HTERT RPE-1 (cell line): ENCODE data around the gene PBX2.
"Not testable (repeated sequence)": the region's sequence is repeated elsewhere in the genome, so short reads cannot be mapped to it uniquely, and the experiment has no call there.

Experiments
- in situ Hi-C: fragments of 300-500 bp; cut with MboI; formaldehyde crosslinking; loops from 4 replicates; pipeline ENCODE4 v1.14.3; 2020; ENCODE audit warnings: low sequenced_read_pairs

PBX2 gene

GRCh38 chr6:32187725-32188380 is 2.1 kb downstream of the PBX2 start:
- in situ Hi-C loops: not testable (repeated sequence)

DNA sequence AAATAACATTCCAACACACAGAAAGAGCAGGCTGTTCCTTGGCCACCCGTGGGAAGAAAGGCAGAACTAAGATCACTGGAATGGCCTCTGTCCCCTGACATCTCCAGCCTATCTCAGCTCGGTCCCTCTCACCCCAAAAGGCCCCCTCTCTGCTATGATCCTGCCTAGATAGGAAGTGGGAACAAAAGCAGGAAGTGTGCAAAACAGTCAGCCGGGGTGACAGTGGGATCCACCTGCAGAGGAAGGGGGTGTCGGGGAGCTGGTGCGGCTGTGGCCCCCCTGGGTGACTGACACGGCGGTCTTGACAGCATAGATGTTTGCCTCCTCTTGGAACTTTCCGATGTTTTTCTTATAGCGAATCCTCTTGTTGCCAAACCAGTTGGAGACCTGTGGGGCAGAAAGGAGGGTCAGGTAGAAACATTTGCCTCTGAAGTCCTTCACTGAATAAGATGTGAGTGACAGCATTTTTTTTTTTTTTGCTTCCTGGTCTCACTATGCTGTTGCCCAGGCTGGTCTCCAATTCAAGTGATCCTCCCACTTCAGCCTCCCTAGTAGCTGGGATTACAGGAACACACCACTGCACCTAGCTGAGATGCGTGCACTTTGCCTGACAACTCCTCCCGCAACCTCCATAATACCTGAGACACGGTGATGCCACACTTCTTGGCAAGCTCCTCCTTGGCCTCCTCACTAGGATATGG is 2.8 kb downstream of the PBX2 start:
- in situ Hi-C loops: no loop called here

GRCh38 chr6:32186151-32186840 is 3.7 kb downstream of the PBX2 start:
- in situ Hi-C loops: not testable (repeated sequence)

GRCh38 chr6:32185681-32186131 is 4.3 kb downstream of the PBX2 start:
- in situ Hi-C loops: not testable (repeated sequence)

- in situ Hi-C loops: no loop called here
Observed at GRCh38 chr6:32184084-32184640, 5.8 kb downstream of the PBX2 start, which contains the start of gene AGER. TSS of gene AGER (minus strand) at chr6:32184253. CDS start at chr6:32184222, 31 bp downstream.

DNA sequence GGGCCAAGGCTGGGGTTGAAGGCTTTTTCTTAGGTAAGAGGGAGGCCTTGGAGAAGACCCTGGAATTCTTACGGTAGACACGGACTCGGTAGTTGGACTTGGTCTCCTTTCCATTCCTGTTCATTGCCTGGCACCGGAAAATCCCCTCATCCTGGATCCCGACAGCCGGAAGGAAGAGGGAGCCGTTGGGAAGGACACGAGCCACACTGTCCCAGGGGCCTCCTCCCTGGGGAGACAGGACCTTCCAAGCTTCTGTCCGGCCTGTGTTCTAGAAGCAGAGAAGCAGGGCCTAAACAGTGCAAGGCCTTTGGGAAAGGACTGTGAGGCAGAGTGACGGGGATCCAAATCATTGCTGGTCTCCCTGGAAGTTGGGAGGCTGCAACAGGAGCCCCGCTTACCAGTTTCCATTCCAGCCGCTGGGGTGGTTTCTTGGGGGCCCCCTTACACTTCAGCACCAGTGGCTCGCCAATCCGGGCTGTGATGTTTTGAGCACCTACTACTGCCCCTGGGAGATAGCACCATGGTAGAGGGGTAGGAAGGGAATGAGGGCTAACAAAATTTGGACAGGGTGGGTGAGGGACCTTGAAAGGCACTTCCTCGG is 6.4 kb downstream of the PBX2 start:
- in situ Hi-C loops: no loop called here

- in situ Hi-C loops: no loop called here
Observed at GRCh38 chr6:32183030-32183429, 7.0 kb downstream of the PBX2 start.

DNA sequence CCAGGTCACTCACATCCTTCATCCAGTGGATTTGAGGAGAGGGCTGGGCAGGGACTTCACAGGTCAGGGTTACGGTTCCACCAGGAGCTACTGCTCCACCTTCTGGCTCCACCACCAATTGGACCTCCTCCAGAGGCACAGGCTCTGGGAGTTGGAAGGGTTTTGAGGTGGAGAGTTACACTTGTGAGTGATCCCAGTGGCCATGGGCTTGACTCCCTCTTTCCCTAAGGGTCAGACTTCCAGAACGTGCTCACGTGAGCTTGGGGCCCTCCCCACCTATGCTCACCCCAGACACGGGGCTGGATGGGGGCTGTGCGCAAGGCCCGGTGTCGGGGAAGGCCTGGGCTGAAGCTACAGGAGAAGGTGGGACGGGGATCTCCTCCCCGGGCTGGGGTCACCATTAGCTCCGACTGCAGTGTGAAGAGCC is 7.4 kb downstream of the PBX2 start:
- in situ Hi-C loops: no loop called here

DNA sequence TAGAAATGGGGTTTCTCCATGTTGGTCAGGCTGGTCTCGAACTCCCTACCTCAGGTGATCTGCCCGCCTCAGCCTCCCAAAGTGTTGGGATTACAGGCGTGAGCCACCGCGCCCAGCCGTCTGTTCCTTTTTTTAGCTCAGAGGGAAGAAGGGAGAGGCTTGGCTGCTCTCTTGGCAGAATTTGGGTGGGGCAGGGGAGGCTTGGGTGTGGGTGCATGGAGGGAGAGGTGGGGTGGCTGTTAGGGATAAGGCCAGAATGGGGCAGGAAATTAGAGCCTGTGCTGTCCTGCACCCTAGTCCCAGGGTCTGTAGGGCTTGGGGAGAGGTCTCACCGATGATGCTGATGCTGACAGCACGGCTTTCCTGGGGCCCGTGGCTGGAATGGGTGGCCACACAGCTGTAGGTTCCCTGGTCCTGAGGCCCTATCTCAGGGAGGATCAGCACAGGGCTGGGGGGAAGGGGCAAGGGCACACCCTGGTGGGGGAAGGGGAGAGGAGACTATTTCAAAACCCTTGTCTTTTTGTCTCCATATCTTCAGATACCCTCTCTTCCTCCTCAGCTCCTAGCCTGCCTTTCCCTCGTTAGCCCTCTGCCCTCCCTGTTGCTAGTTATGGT is 8.0 kb downstream of the PBX2 start:
- in situ Hi-C loops: no loop called here

DNA sequence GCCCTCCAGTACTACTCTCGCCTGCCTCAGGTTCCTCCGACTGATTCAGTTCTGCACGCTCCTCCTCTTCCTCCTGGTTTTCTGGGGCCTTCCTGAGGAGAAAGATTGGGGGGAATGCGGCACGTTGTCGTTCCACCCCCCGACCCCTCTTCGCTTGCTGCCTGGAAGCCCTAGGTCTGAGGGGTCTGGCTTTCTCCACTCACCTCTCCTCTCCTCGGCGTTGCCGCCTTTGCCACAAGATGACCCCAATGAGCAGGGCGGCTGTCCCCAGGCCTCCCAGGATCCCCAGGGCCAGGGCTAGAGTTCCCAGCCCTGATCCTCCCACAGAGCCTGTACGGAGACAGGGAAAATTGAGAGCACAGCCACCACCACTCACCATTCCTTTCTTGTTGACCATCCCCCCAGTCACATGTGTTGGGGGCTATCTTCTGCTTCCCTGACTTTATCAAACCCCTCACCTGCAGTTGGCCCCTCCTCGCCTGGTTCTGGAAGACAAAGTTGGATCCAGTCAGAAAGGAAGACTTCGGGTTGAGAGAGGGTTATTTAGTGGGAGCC is 8.8 kb downstream of the PBX2 start:
- in situ Hi-C loops: no loop called here

GRCh38 chr6:32179766-32180405 is 10.1 kb downstream of the PBX2 start:
- in situ Hi-C loops: no loop called here

DNA sequence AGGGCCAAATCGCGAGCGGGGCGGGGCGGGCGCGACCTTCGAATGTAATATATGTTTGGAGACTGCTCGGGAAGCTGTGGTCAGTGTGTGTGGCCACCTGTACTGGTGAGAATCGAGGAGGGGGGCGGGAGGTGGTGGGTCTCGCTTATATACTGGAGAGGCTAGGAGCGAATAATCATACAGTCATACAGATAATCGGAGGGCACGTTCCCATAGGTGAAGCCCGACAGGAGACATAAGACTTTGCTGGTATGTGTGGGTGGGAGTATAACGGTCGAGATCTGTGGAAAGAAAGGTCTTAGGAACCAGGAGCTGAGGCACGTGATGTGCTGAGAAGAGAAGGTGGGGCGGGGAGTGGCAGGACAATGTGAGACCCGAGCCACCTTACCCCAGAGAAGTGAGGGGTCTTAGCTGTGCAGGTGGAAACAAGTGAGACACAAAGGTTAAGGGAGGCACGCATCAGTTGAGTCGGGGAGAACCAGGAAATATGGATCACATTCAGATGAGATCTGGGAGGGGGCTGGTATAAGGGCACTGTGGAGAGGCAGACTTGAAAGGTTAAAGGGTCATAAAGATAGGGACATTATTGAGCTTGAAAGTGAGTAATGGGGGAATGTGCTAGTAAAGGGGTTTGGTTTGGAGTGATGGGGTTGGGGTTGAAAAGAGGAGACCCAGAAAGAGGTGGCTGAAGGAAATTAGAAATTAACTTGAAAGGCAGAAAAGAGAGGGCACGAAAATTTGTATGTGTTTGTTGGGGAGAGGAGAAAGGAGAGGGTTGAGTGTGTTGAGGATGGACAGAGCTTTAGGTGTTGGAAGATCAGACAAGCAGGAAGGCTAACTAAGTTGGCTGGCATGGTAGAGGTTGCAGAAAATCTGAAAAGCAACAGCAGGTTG is 11.2 kb downstream of the PBX2 start:
- in situ Hi-C loops: no loop called here

DNA sequence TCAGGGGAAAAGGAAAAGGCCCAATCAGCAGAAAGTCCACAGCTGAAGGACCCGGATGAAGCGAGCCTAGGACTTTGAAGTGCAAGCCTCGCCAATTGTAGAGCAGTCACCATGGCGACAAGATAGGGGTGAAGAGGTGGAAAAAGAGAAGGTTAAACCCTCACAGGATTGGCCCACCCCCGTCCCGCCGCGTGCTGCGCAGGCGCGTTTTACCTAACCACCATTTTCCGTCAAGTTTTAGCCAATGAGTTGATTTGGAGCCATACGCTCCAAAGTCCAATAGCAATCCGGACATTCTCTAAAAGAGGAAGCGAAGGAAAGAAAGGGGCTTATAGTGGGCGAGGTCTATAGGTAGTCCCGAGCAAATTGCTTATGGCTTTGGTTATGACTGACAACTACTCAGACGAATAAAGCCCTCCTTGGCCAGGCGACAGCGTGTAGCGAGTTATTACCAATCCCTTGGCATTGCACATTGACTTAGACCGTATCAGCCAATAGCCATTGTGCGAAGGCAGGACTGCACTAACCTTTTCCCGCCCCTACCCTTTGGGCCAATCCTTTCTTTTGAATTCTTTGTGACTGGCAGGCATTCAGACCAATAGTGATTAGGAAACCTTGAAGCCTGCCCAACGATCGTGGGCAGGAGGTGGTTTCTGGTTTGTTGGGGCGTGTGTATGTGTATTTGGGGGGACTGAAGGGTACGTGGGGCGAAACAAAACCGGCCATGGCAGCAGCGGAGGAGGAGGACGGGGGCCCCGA is 12.0 kb downstream of the PBX2 start, which contains the start of gene RNF5:
RNF5 (plus strand) TSS at position 618 of the 759 bp plus-strand sequence; CDS start at position 725, 107 bp downstream.
- in situ Hi-C loops: no loop called here

DNA sequence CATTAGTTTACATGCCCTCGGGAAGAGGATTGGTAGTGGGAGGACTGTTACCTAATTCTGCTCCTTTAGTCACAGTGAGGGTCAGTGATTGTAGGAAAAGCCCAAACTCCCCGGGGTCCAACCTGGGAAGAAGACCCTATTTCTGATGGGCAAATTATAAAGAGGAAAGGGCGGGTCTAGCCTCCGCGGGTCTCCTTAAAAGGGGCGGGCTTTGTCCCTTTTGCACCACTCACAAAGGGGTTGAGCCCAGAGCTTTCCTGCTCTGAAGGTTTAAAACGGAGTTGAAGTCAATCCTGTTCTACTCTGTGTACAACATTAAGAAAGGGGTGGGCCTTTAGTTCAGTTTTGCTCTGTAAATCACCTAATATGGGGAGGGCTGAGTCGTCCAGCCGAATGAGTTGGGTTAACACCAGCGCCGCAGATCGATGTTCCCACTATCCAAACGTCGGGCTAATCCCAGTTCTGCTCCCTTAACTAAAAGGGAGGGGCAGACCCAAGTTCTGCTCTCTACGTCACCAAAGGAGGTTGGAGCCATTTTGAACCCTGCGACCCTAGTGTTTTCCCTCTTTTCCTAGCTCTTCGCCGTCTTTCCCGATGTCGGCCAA is 12.7 kb downstream of the PBX2 start:
- in situ Hi-C loops: no loop called here

DNA sequence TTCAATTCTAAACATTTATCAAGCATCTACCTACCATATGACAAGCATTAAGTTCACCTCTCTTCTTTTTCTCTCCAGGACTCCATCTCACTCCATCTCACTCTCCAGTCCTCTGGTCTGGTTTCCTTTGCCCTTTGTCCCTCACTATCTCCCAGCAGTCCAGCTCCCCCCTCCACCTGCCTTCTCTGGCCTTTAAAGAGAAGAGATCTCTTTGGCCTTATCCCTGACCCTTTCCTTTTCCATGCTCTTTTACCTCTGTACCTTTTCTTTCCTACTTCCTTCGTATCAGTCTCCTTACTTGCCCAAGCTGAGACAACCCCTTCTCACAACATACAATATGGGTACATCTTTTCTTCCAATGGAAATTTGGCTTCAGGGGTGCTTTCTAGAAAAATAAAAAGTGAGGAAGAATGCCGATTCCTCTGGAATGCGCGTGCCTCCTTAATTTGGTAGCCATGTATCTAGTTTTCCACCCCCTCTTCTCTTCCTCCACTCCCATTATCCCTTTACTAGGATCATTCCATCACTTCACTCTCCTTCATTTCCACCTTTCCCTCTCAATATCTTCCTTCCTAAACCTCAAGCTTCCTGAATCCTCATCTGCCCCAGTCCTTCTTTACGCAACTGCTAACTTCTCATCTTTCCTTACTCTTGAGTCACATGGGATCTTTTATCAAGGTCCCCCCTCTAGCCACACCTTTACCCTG is 13.4 kb downstream of the PBX2 start:
- in situ Hi-C loops: no loop called here

DNA sequence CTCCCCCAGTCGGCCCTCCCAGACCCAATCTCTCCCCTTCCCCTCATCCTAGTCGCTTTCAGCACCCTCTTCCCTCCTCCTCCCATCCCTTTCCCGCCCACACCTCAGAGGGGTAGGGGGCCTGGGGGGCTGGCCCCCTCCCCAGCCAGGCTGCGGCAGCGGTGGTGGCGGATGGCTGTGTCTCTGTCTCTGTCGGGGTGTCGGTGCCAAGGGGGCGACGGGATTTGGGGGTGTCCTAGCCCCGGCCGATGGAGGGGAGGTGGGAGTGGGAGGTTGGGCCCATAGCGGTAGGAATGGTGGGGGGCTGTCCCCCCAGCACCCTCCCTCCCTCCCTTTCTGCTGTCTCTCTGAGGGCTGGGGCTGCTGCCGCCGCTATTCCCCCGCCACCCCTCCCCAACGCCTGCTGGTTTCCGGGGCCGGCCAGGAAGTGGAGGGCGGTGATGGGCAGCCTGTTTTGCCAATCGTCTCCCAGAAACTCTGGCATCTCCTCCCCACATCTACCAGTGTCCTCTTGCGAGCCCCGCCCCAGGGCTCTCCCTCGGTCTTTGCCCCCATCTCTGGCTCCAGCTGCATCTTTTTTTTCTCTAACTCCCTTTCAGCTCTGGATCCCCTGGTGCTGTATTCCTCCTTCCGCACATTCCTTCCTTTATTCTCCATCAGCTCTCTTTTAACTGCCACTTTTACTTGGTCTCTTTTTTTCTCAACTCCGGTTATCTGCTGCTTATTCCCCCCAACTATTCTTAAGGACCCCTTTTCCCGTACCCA is 14.1 kb downstream of the PBX2 start, which contains the start of gene AGPAT1:
AGPAT1 (minus strand) TSS at position 374 of the 765 bp plus-strand sequence. CDS start 4,588 bp downstream, outside the sequence.
- in situ Hi-C loops: no loop called here
